Right forelimb (tissue), 1 donor: ENCODE measurements around the gene TANGO2.
A peak's percentile ranks its signal among the peaks of the same experiment; 100 is the strongest.

Experiments
- DNase-seq: peaks from one replicate; pipeline ENCODE4 v3.0.0-alpha.2; 2018

TANGO2 gene

DNA sequence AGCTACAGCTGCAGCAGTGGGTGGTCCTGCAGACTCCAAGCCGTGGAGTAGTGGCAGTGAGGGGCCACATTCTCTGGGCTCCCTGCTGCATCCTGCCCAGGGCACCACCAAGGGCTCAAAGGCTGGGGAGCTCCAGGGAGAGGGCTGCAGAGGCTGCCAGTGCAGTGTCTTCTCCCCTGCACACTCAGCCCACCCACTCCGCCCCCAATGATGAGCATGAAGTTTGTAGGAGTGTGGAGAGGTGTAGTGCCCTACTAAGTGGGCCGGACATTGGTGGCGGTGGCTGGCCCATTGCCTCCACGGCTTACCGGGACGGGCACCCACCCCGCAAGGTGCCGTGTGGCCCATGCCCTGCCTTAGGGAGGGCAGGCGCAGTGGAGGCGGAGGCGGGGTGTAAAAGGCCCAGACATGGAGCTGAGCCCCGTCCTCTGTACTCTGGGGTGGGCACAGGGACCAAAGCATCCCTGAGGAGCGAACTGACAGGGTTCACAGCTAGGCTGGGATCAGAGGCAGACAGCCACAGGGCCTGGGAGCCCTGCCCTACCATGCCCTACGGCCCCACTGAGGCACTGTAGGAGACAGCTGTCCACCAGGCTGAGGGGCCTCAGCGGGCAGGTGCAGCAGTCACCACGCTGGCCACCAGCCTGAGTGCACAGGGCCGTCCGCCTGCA, 23.2 kb upstream of the TANGO2 start:
- DNase-seq: no peak

DNA sequence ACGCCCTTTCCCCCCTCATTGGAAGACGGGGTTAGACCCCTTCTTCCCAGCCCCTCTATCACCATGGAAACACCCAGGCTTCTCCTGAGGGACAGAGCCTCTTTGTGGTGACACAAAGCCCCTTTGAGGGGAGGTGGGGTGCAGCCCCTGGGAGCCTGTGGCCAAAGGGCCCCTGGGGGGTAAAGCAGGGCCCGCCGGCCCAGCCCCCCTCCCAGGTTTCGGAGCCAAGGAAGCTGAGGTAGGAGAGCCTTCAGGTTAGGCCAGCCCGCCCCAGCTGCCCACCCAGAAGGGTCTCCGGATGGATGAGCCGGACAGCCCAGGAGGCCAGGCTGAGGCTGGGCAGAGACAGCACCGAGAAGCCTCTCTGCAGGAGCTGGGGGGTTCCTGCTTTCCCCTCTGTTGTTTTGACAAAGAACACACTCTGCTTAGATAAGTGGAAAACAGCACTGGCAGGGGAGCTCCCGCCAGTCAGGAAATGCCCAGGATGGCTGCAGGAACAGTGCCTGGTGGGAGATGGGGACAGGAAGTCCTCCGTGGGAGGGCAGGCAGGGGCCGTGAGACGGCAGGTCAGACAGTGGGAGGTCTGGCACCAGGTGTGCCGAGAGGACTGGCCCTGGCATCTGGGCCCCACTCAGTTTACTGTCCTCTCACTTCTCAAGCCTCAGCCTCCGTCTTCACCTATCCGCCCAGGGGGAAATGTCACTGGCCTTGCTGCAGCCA, 22.5 kb upstream of the TANGO2 start:
- DNase-seq: no peak

DNA sequence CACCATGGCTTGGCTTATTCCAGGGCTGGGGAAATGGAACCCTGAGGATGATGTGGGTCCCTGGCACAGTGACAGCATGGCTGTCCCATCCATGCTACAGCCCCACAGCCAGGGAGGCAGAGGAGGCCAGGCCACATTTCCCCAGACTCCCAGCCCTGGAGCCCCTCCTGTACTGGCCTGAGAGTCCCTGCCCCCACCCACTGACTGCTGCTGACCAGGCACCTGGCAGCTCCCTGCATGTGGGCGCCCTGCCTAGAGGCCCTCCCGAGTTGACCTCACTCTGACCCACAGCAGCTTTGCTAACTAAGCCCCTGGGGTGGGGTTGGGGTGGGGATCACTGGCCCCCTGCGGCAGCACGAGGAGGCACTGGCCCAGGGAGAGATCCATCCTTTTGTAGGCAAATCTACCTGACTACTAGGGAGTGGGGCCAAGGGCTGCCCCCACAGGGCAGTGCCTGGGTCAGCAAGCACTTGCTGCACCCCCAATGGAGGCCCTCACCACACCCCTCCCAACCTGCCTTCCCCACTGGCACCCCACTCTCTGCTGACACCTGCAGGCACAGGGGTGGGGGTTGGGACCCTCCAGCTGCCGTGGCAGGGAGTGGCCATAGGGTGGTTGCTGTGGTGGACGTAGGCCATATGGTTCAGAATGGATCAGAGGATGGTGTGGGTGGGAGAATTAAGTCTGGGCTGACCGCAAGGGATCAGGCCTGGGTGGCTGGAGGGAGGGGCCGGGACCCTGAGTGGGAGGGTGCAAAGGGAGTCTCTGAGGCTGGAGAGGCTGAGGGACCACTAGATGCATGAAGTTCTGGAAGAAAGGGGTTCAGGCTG, 21.7 kb upstream of the TANGO2 start:
- DNase-seq: no peak

DNA sequence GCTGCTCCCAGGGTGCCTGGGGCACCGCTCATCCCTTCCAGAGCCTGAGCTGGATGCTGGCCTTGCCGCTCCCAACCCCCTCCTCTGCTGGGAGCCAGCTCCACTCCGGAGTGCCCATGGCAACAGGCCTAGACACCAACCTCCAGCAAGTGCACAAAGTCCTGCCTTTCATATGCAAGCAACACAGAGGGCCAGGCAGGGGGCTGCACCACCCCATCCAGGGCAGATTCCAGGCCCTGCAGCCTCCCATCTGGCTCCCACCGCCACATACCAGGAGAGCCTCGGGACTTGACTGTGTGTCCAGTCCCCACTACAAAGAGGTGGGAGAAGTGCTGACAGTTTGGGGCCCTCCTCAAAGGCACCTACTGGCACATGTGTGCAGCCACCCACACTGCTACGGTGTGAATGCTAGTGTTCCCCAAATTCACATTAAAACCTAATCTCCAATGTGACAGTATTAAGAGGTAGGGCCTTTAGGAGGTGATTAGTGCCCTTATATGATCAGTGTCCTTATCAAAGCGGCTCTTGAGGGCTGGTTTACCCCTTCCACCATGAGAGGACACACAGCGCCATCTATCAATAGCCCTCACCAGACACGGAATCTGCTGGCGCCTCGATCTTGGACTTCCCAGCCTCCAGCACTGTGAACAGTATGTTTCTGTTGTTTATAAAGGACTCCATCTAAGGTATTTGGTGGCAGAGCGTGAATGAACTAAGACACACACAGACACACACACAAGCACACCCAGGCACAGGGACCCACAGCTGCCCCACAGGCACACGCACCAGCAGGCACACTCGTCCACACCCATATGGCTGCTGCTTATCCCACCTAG, 20.4 kb upstream of the TANGO2 start:
- DNase-seq: no peak

DNA sequence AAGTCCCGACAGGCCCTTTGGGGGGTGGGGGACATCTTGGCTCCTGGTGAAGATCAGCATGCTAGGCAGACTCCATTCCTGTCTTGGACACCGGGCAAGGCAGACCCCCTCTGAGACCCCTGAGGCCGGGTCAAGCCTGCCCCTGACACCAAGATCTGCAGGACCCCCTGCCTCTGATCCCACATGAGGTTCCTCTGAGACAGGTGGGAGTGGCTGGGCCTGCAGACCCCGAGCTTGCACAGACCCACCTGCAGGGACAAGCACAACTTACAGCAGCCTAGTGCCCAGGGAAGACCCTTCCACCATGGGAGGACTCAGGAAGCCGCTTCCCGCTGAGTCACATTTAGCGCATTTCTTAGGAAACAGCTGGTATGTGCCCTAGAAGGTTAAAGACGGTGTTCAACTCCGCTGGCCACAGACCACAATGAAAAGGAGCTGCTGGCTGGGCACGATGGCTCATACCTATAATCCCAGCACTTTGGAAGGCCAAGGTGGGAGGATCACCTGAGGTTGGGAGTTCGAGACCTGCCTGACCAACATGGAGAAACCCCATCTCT, 19.8 kb upstream of the TANGO2 start:
- DNase-seq: no peak

DNA sequence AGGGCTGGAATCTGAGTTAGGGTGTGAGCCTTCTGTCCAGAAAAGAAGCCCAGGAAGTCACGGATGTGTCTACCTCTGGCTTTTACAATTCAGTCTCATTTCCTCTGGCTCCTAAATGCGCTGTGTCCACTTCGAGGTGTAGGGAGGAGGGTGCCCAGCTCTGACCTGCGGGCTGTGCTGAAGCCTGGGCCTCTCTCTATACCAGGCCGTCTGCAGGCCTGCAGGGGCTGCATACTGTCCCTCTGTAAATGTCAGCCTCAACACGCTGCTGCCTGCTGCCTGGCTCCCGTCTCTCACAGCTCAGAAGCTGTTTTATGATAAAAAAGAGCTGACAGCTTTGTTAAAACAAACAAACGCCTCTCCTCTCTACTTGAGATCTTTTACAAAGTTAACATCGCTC, 18.8 kb upstream of the TANGO2 start:
- DNase-seq: no peak

DNA sequence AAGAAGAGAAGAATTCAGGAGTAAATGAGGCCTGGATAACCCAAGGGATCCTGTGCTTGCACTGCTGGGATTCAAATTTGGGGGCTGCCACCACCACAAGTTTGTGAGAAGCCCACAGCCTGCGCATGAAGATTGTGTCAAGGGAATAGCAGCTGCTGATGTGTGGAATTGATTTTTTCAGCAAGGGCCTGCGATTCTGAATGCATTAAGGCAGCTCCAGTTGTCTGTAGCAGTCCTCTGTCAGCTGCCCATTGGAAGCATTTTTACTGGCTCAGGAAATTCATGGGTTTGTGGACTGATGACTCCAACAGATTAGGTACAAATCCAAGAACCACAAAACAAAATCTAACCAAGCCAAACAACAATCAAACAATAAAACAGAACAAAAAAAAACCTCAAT, 18.3 kb upstream of the TANGO2 start:
- DNase-seq: no peak

DNA sequence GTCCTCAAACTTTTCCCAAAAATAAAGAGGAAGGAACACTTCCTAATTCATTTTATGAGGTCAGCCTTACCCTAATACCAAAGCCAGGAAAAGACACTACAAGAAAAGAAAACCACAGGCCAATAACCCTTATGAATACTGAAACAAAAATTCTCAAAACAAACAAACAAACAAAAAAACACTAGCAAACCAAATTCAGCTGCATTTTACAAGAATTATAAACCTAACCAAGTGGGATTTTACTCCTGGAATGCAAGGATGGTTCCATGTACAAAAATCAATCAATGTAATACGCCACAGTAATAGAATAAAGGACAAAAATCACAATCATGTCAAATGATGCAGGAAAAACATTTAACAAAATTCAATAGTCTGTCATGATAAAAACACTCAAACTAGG, 17.6 kb upstream of the TANGO2 start:
- DNase-seq: no peak

DNA sequence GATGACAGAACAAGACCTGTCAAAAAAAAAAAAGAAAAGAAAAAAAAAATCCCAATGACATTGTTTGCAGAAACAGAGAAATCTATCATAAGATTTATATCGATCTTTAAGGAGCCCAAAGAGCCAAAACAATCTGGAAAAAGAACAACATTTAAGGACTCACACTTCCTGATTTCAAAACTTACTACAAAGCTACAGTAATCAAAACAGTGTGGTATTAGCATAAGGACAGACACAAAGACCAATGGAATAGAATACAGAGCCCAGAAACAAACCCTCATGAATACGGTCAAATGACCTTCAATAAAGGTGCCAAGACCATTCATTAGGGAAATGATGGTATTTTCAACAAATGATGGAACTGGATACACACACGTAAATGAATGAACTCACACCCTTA, 16.4 kb upstream of the TANGO2 start:
- no peak for DNase-seq

DNA sequence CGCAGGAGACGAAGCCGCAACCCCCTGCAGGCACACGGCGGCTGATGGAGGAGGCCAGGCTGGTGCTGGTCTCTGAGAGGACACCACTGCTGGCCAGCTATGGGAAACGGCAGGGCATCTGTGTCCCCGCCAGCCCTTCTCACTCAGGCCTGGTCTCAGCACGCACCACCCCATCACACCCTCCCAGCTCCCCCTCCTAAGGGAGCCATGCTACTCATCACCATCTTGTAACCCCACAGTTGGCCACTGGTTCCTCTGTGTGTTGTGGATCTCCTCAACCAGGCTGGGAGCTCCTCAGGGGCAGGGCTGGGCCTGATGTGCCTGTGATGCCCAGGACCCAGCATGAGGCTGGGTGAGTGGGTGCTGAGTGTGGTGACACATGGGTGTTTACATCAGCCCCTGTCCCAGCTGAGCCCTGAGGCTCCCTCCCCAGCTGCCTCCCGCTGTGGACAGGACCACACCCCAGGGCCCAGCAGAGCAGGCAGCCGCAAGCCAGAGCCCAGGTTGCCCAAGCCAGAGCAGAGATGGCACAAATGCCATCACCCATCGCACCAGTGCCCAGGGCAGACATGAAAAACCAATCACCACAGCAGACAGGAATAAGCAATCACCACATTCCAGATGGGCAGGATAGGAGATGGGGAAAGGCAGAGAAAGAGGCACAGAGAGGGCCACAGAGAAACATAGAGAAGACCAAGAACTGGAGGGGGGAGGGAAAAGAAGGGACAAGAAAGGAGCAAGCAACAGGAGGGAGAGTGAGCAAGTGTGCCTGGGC, 12.5 kb upstream of the TANGO2 start:
- DNase-seq: no peak

DNA sequence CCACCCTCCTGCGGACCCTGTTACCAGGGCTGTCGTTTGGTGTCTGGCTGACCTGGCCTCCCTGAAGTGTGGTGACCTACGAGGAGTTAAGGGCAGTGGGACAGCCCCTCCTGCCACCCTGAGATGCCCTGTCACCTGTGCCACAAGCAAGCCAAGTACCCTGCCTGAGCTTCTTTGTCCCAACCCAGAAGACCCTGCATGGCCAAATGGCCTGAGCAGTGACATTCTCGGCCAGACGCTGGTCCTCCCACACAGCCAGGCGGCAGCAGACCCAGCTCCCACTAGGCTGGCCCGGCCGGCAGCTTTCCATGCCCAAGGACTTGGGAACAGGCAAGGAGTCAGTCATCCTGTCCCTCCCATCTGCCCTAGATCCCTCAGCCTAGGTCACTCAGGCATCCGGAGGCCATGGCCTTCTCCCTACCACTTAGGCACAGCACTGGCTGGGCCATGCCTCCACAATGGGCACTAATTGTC, 11.9 kb upstream of the TANGO2 start:
- no peak for DNase-seq

DNA sequence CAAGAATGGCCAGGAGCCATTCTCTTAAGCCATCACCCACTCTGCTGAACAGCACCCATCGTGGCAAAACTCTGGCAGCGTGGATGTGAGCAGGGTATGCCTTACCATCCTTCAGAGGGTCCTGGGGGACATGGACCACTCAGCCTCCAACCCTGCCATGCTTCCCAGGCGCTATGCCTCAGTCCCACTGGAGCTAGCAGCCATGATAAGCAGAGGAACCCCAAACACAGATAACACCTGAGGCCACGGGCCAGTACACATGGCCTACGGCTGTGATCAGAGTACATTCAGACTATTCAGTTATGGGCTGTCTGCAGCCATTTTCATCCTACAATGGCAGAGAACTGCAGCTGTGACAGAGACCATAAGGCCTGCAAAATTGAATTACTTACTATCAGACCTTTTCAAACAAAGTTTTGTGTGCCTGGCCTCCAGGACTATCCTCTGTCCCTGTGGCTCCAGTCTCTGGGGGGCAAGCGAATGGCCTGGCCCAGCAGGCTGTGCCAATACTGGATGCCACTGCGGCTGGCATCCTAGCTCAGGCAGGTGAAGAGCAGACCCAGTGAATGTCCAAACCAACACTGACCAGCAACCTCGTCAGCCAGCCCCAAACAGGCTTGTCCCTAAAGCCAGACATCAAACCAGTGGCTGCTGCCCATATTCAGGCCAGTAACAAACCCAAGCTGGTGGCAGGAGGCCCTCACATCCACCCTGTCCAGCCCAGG, 11.2 kb upstream of the TANGO2 start:
- no peak for DNase-seq

DNA sequence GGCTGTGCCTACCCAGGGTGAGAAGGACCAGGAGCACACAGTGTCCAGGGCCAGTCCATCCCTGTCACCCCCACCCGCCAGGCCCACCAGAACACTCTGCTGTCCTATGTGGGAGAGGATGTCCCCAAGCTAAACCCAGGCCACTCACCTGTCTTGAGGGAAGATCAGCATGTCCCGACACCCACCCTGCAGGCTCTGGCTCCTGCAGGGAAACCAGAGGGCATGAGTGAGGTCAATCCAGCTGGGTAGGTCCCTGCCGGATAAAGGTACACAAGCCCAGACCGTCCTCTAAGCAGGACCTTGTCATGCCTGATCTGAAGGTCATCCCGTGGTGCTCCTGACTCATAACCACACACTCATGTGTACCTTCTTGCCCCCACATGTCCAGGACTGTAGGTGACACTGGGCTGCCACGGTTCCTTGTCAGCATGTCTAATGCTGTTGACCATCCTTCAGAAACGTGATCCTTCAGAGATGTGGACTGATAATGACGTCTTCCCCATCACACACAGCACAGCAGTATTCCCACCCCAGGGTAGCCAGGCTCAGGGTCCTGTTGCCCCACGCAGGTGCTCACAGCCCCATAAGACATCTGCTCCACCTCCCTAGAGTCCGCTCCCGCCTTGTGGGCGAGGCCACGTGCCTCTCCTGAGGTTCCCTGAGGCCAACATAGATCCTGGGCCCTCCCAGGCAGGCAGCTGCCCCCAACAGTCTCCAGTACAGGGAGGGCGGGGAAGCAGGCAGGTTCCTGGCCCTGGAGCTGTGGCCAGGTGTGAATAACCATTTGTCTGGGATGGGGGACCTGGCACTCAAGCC, 10.4 kb upstream of the TANGO2 start:
- no peak for DNase-seq

DNA sequence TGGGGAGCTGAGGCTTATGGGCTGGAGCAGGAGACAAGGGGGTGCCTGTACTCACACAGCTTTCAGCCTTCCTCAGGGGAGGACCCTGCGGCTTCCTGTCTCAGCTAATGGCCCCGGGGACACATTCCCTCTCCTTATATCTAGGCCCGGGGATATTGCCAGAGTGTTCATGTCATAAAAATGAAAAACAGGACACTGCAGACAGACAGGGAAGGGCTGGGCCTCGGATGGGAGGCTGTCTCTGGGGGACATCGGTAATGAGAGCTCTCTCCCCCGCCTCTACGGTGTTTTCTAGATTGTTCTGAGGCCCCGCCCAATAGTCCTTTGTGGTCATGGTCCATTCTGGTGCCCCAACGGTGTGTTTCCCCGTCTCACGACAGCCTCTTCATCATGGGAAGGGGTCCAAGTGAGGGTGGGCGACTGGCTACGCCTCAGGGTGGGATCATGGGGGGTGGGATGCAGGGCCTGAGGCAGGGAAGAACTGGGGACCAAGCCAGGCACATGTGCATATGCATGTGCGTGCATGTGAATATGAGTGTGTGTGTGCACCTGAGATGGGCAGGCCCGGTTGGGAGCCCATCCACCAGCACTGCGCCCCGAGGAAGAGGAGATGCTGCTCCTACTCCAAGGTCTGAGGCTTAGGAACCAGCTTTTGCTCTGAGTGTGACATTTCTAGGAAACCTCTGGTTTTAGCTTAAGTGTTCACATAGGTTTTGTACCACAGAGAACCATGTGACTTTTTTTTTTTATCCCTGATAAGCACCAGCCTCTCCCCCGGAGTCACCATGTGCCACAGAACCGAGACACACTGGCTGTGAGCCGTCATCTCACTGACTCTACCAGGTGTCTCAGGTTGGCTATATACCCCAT, 9.6 kb upstream of the TANGO2 start:
- DNase-seq: no peak

DNA sequence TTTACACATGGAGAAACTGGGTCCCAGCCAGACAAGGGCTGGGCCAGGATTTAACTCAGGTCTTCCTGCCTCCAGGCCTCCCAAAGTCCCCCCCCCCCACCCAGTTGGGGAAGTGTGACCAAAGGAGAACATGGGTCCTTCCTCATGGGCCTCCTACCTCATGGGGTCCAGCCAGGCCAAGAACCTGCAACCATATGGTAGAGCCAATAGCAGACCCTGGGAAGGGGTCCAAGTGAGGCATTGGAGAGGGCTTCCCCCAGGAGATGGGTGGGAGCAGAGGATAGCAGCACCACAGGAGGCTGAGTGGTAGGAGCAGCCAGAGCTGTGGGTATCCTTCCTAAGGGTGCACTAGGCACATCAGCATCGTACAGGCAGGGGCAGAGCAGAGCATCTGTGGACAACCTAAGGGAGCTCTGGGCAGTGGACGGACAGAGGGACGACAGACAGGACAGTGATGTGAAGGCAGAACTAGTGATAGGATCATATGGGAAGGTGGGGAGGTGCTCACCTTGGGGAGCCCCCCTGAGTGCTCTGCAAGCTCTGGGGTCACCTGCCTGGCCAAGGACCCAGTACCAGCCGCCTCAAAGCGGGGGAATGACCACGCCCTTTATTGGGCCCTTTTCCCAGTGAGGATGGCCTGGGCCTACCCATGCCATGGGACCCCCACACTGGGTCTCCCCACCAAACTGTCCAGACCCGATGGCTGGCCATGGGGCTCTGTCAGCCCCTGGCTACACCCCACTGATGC, 8.7 kb upstream of the TANGO2 start:
- DNase-seq: no peak

DNA sequence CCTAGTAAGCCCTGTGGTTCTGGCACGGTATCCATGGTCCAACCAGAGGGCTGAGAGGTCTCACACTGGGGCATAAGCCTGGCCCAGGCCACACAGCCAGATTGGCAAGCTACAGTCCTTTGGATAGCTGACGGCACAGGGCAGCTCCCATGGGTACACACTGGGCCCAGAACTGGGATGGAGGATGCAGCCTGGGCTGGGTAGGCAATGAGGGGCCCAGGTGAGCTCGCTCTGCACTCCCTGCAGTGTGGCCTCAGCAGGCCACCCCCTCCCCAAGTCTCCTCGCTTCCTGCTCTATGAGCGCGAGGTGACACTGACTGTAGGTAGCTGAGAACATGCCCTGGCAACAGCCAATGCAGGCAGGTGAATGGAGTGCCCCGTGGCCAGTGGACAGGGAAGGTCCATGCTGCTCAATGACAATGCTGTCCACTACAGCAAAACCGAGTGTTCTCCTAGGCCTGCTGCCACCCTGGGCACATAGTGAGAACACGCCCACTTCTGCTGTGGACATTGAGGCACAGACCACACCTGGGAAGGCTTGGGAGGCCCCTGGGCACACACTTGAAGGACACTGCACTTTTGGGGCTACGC, 8.1 kb upstream of the TANGO2 start:
- DNase-seq: no peak

DNA sequence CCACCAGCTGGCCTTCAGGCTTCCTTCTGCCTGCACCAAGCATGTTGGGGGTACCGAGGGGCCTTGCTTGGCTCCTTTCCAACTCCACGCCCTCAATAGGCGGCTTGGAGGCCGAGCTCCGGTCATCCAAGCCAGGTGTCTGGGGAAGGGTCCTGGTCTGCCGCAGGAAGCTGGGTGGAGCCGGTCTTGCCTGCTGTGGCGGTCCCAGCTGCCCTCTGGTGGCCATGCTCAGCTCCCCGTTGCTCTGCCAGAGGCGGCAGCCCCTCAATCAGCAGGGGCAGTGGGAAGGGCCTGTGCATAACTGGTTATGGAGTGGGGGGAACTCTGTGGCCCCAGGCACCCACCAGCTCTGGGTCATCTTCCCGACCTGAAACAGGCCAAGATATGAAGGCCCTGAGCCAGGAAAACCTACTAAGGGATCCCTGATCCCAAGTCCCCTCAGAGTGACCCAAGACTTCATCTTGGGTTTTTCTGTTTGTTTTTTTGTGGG, 7.5 kb upstream of the TANGO2 start:
- peak; percentile 79 for DNase-seq
